Measurements from ENCODE around the gene ATP8A2.
"Not testable (repeated sequence)": the region's sequence is repeated elsewhere in the genome, so short reads cannot be mapped to it uniquely, and the experiment has no call there.

DNA sequence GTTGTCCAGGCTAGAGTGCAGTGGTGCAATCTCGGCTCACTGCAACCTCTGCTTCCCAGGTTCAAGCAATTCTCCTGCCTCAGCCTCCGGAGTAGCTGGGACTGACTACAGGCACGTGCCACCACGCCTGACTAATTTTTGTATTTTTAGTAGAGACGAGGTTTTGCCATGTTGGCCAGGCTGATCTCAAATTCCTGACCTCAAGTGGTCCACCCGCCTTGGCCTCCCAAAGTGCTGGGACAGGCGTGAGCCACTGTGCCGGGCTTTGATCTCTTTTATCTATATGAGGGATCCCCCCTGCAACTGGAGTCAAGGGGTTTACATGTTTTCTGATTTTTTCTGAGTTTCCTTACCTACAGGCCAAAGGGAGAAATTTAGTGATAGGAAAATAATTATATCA, 200.4 kb downstream of the ATP8A2 start:
- TF ChIP-seq YY1 (IDR thresholded peaks at IDR 0.05; ENCODE audit: insufficient read depth, insufficient read length); ZNF274 (IDR thresholded peaks at IDR 0.05; ENCODE audit: low read depth, low read length); SUZ12 (IDR thresholded peaks at IDR 0.05; ENCODE audit: extremely low read depth, insufficient read depth, insufficient read length): not testable (repeated sequence)

Measured in NT2/D1 (cell line).